HG03442 (cell line): ENCODE results near the gene CABP1.
"Not testable (repeated sequence)": the region's sequence is repeated elsewhere in the genome, so short reads cannot be mapped to it uniquely, and the experiment has no call there.

Experiments
- ATAC-seq: cut with Tn5 transposase; IDR thresholded peaks from one replicate; pipeline ENCODE4 v1.9.1; 2021; ENCODE audit warnings: mild to moderate bottlenecking, moderate library complexity; ENCODE audit not compliant: unreplicated experiment

CABP1 gene

DNA sequence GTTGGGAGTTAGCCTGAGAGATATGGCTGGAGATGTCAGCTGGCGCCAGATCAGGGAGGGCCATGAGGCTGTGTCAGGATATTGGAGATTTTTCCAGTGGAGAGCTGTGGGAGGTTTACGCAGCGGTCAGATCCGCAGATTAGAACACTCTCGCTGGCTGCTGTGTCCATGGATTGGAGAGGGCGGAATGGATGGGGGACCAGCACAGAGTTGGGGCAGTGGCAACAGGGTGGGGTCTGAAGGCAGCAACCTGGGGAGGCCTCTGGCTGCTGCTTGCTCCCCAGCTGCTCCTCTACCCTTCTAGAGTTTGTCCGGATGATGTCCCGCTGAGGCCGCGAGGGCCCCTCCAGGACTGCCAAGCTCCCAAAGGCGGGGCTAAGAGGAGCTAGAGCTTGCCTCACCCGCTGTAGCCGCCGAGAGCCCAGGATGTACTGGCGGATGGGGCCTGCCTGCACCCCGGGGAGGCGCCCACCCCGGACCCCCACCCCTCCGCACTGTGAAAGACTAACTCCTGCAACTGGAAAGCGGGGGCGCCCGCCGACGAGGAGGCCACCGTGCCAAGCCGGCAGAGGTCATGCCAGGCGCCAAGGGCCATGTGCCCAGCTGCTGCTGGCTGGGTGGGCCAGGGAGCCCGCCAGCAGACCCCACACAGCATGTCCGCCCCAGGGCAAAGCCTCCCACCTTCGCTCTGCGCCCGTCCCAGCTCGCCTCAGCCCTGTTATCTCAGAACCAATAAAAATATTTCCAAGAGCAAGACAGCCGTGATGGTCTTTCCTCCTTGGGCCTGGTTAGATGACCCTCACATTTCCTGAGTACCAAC, 26.4 kb downstream of the CABP1 start:
- no peak for ATAC-seq

DNA sequence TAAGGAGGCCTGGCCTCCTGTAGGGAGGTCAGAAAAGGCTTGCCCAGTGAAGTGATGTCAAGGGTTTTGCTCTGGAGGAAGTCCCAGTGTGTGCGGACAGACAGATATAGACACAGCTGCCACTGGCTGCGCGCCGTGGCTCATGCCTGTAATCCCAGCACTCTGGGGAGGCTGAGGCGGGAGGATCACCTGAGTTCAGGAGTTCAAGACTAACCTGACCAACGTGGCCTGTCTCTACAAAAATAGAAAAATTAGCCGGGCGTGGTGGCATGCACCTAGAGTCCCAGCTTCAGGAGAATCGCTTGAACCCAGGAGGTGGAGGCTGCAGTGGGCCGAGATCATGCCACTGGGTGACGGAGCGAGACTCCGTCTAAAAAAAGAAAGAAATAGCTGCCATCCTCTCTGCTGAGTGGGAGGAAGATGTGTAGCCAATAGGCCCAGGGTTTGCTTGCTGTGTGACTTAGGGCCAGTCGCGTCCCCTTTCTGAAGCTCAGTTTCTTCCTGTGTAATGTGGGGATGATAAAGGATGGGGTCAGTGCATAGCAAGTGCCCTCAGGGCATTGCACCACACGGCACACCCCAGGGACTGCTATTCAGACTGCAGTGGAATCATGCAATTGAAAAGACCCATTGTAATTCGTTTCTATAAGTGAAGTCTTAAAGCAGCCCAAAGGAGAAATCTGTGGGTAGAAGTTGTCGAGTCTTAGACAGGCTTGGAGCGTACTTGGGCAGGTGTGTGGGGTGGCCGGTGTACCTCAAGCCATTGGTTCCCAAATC, 27.9 kb downstream of the CABP1 start:
- ATAC-seq = no peak

DNA sequence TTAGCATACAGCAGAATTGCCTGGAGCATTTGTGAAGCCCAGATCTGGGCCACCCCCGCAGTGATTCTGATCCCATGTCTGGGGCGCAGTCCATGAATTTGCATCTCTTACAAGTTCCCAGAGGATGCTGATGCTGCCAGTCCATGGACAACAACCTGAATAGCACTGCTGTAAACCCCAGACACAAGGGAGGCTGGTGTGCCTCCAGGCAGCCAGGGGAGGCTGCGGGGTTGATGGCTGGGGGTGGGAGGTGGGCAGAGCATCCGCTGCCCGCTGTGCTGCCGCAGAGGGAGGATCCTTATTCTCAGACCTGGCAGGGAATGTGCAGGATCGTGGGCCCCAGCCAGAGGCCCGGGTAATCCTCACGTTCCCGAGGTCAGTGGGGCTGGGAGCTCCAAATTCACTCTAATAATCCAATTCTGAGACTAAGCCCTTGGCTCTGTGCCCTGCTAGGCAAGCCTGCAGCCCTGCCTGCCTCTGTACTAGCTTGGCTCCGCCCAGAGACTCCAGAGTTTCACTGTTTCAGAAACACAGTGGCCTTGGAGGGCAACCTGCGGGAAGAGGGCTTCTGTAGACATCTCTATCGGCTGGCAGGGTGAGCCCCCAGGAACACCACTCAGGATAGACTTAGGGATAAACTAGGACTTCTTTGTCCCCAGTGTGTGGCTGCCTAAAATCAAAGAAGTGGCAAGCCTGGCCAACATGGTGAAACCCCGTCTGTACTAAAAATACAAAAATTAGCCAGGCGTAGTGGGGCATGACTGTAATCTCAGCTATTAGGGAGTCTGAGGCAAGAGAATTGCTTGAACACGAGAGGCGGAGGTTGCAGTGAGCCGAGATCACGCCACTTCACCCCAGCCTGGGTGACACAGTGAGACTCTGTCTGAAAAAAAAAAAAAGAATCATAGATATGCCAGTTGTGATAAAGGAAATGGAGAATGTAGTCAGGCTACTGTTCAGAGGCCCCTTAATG, 28.7 kb downstream of the CABP1 start:
- peak; percentile 57 for ATAC-seq

DNA sequence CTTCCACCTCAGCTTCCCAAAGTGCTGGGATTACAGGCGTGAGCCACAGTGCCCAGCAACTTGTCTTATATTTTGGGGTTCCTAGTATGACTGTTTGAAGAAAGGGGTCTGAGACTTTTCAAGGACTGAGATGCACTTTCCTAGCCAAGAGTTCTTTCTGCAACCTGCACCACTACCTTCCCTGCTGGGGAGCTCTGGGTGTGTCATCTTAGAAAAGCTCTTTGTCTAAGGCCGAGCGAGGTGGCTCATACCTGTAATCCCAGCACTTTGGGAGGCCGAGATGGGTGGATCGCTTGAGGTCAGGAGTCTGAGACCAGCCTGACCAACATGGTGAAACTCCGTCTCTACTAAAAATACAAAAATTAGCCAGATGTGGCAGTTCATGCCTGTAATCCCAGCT, 29.8 kb downstream of the CABP1 start:
- ATAC-seq = not testable (repeated sequence)

DNA sequence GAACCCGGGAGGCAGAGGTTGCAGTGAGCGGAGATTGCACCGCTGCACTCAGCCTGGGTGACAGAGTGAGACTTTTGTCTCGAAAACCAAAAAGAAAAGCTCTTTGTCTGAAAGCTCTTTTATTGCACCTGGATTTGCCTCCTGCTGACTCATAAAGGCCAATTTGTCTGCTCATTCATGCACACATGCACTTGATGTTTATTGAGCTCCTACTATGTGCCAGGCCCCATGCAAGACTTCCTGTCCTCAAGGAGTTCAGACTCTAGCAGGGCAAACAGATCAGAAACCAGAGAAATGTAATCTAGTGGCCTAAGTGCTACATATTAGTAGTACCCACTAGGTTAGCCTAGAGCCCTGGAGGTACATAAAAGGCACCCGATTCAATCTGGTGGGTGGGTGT, 30.2 kb downstream of the CABP1 start:
- ATAC-seq = no peak

DNA sequence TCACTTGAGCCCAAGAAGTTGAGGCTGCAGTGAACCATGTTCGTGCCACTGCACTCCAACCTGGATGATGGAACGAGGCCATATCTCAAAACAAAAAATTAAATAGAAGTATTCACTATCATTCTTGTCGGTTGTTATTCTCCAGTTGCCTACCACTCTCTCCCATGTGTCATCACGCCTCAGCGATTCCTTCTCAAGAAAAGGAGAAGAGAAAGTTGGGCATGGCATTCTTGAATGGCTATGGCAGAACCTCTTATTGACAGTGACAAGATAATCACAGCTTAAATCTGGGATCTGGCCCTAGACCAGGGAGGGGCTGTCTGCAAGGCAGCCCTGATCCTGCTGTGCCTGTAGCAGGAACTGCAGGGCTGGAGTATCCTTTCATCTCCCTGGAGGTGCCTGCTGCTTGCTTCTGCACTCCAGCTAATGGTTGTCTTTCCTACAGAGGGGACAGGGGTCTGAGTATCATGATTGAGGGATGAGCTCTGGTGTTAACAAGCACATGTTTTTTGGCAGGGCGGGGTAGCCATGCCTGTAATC, 33.7 kb downstream of the CABP1 start:
- no peak for ATAC-seq

DNA sequence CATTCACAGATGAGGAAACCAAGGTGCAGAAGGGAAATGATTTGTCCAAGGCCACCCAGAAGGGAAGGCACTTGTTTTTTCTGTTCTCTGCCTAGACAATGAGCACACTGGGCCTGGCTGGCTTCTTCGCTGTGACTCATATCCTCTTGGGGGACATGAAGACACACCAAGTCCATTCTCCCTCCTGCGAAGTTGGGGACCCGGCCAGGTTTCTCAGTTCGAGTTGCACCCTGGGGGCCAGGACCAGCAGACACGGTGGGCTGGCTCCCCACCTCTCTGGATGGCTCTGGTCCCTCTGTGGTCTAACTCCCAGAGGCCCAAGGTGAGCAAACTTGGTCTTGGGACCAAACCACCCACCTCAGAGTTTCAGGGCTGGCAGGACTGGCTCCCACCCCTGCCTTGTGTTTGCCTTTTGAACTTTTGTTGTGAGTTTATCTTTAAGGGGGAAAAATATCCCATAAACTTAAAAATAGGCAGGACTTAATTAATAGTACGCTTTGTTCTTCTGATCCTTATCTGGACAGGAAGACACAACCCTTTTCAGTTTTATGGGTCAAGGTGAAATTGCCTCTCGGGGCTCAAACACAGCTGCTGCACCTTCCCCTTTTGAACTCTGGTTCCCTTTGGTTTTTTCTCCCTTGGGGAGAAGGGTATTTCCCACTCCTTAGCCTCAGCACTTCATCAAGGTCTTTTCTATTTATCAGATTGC, 37.5 kb downstream of the CABP1 start:
- peak; percentile 46 for ATAC-seq

DNA sequence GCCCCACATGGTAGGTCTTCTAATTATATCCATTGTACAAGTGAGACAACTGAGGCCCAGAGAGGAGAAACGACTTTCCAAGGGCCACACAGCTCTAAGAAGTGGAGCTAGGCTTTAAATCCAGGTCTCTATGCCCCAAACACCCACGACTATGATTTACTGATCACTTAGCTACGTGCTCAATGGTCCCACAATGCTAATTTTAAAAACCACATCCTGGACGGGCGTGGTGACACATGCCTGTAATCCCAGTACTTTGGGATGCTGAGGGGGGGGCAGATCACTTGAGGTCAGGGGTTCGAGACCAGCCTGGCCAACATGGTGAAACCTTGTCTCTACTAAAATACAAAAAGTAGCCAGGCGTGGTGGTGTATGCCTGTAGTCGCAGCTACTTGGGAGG, 38.1 kb downstream of the CABP1 start:
- peak; percentile 11 for ATAC-seq

DNA sequence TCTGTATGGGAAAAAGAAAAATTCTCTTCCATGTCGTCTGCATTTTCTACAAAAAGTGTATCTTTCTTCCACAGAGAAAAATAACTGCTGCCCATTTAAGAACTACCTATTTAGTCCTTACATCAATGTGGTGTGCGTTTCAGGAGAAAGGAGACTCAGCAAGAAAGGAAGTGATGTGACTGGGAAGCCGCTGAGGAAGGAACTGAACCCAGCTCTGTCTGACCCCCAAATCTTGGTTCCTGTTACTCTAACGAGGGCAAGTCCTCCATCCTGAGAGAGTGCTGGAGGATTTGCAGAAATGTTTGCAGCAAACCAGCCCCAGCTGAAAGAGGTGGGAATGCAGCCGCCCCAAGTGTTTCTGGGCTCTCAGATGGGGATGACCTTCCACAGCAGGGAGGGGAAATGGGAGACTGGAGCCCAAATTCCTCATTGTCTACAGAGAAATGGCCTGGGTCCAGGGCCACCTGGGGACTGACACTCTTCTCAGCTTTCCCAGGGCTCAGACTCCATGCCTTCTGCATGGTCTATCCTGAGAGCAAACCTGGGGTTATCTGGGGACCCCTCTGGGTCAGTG, 39.8 kb downstream of the CABP1 start:
- no peak for ATAC-seq

DNA sequence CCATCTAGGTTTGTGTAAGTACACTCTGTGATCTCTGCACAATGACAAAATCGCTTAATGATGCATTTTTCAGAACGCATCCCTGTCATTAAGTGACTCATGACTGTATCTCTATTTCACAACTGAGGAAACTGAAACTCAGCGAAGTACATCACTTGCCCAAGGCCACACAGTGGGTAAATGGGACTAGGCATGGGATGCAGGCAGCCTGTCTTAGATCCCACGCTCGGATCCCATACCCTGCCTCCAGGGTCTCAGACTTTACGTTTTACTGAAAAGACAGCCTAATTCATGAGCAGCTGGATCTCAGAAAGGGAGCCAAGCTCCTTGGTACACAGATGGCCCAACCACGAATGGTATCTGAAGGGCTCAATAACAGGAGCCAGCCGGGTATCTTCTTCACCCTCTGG, 44.1 kb downstream of the CABP1 start:
- ATAC-seq = no peak

DNA sequence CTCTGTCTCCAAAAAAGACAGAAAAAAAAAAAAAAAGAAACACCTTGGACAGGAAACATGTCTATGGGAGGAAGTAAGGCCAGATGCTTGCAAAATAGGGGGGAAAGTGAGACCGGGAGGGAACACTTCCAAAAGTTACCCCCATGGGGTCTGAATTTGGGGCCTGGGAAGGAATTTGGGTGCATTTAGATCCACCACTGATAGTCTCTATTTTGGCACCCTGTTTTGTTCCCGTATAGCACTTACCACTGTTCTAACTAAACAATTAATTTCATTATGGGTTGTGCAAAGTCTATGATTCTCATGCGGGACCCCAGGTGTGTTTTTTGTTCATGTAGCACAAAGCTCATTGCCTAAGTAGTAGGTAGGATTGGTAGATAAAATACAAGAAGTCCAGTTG, 45.1 kb downstream of the CABP1 start:
- ATAC-seq = no peak

DNA sequence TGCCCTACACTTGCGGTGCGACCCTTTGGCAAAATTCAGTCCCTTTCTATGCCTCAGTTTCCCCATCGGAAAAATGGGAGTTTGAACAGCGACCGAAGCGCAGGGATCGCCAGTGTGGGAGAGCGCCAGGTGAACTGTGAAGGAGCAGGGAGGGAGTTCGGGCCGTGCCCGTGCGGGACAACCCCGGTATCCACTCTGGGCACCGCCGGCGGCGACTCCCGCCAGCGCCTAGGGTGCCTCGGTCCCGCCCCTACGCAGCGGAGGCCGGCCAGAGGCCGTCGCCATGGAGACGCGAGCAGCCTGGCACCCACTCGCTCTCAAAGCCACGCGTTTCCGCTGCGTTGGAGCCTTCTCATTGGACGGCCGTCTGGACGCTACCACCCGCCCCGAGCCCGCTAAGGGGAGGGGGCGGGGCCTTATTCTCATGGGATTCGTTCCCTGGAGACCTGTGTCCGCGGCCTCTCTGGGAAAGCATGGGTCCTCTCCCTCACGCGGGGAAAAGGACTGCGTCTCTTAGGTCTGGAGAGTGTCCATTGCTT, 45.8 kb downstream of the CABP1 start:
- ATAC-seq = peak; percentile 65

DNA sequence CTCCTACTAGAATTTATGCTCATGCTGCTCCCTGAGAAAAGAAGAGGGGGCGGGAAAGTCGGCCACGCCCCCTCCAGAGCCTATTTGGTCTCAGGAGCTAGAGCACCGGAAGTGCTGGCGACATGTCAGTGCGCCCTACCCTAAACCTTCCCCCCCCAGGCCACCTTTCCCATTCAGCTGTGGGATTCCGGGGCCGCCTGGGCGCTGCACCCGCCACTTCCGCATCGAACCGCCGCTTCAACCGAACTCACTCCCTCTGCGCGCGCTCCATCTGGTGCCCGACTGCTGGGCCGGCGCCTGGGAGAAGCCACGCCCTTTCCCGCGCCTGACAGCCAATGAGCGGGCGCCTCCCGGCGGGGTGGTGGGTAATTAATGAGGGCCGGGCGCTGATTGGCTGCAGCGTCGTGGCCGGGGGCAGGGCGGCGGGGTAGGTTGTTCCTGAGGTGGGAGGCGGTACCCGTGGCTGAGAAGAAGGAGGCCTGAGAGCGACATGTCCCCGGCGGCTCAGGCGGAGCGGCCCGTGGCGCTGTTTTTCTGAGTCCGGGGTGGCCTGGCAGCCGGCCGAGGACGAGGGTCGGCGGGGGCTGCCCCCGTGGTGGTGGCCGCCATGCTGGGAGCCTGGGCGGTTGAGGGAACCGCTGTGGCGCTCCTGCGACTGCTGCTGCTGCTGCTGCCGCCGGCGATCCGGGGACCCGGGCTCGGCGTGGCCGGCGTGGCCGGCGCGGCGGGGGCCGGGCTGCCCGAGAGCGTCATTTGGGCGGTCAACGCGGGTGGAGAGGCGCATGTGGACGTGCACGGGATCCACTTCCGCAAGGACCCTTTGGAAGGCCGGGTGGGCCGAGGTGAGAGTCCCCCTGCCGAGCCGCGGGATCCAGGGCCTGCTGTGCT, 46.5 kb downstream of the CABP1 start, which contains the start of gene MLEC:
Gene MLEC, plus strand, starts transcription at position 460 of the 888 bp plus-strand sequence. Its CDS starts 148 bp downstream, at position 608.
- ATAC-seq = peak; percentile 67

DNA sequence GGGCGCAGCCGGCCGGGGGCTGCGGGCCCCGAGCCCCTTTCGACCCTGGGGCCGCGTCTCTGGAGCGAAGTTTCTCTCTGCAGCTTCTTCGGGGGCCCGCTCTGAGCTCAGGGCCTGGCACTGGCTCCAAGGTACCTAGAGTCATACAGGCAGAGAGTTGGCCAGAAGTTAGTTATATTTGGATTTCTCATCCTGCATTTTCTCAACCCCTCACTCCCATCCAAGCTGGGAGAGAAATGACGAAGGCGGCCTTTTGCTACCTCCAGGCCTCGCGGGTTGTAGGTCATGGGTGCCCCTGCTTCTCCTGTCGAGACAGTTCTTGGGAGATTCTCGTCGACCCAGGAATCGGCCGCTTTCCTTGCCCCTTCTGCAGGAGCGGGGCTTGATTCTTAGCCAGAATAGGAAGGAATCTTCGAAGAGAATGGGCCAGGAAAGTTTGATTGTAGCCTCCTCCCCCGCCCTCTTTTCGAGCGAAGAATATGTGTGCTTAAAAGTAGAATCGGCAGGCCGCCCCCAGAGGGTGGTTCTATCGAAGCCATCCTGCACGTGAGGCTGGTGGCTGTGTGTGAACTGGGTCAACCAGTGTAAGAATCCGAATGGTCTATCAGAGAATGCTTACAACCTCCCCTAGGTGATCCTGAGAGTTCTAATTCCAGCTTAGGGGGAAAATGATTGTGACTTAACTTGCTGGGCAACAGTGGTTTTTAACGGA, 47.3 kb downstream of the CABP1 start:
- no peak for ATAC-seq

DNA sequence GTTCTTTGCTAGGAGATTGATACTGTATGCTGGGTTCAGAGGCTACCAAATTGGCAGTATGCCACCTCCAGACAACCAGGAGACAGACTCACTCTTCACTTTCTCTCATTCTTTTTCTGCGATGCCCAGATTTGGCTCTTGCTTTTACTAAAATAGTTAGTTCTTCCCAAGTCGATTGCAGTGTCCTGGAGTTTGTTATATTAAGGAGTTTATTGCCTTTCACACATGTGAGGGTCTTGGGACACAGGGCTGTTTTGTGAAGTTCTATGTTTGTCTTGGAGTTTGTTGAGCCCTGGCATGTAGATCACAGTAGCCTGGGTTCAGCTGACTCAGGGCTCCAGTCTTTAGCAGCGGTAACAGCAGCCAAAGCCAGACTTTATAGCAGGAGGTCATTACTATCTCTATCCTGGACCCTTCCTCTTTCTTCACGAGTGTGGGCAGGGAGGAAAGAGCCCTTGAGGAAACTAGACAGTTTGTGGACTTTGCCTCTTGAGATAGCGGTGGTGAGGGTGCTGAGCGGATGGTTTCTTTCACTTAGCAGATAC, 48.2 kb downstream of the CABP1 start:
- no peak for ATAC-seq

DNA sequence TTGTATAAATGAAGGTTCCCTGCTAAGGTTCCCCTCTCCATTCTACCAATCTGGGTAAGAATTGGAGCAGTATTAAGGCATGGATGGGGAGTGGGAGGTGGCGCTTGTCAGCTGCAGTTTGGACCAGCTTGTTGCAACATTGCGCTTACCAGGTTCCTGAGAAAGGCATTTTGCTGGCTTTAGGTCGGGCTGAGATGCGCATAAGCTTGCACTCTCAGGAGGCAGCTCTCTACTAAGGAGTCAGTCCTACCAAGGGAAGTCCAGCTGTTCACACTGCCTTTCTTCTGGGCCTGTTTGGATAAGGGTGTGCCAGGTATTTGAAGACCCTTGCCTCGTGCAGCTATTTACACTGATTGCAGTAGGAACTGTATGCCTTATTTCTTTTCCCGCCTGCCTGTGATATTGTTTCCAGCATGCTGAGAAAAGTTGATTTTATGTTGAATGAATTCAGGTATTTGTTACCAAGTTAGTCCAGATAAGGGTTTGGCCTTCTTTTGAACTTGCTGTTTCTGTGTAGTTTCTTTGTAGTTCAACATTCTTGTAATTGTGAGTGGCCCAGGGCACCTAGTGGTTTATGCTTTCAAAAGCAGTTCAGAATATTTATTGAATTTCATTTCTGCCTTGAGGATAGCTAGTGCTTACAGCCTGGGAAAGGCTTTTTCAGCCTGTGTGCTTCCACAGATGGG, 49.1 kb downstream of the CABP1 start:
- ATAC-seq = no peak

DNA sequence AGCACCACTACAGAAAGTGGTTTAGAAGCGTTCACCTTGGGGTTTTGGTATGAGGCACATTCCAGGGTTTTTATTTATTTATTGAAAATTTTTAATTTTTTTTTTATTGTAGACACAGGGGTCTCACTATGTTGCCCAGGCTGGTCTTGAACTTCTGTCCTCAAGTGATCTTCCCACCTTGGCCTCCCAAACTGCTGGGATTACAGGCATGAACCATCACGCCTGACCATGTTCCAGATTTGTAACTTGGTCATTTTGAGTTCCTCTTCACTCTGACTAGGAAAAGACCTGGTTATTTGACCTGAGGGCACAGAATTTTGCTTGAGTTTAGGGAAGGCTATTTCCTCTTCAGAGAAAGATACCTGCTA, 49.6 kb downstream of the CABP1 start:
- no peak for ATAC-seq
